K562 (cell line): ENCODE data around the gene SCYL1. TPM values are rescaled to one million over a fixed set of nuclear protein-coding genes. Genes with fewer than 3 reads are reported as not detected.

Experiments used
- BCL6 ChIP-seq: fragments of 250-450 bp; sonication (Bioruptor Pico); IDR thresholded peaks from 2 replicates; pipeline ENCODE4 v1.4.0; 2020
- CXXC5 ChIP-seq: fragments of 250-450 bp; sonication (Bioruptor Pico); IDR thresholded peaks from 2 replicates; pipeline ENCODE4 v1.8.0; 2022; ENCODE audit warnings: inconsistent platforms, mild to moderate bottlenecking, moderate library complexity
- HOMEZ ChIP-seq: fragments of 250-450 bp; sonication (Bioruptor Pico); IDR thresholded peaks from 2 replicates; pipeline ENCODE4 v1.4.0; 2020; ENCODE audit warnings: mild to moderate bottlenecking, moderate library complexity
- NR3C1 ChIP-seq: sonication (generic); formaldehyde crosslinking; IDR thresholded peaks from 2 replicates; pipeline ENCODE4 v1.8.1; 2022; ENCODE audit warnings: missing genetic modification reagents
- RB1 ChIP-seq: fragments of 450-650 bp; IDR thresholded peaks from 2 replicates; pipeline ENCODE4 v1.6.1; 2017; ENCODE audit warnings: low read depth, mild to moderate bottlenecking
- RBM17 ChIP-seq: fragments of 200-400 bp; formaldehyde crosslinking; IDR thresholded peaks from 2 replicates; pipeline ENCODE4 v1.6.1; 2017; ENCODE audit warnings: low read depth, mild to moderate bottlenecking, low read length, borderline replicate concordance
- YBX1 ChIP-seq: fragments of 450-650 bp; IDR thresholded peaks from 2 replicates; pipeline ENCODE4 v1.7.1; 2016; ENCODE audit warnings: mild to moderate bottlenecking
- ZBTB33 ChIP-seq: sonication (generic); formaldehyde crosslinking; IDR thresholded peaks from 2 replicates; pipeline ENCODE4 v1.8.1; 2023; ENCODE audit warnings: mild to moderate bottlenecking, missing genetic modification reagents
- ZFP36 ChIP-seq: fragments of 150-350 bp; IDR thresholded peaks from 2 replicates; pipeline ENCODE4 v1.6.1; 2018; ENCODE audit warnings: low read length, low read depth; ENCODE audit not compliant: partially characterized antibody
- ZKSCAN1 ChIP-seq: fragments of 150-350 bp; IDR thresholded peaks from 2 replicates; pipeline ENCODE4 v1.6.1; 2016; ENCODE audit warnings: low read depth, low read length
- ZNF184 ChIP-seq: sonication (generic); formaldehyde crosslinking; IDR thresholded peaks from 2 replicates; pipeline ENCODE4 v1.5.0; 2020; ENCODE audit warnings: missing genetic modification reagents
- ZNF224 ChIP-seq: sonication (generic); formaldehyde crosslinking; IDR thresholded peaks from 2 replicates; pipeline ENCODE4 v1.8.0; 2022; ENCODE audit warnings: mild to moderate bottlenecking, missing genetic modification reagents
- ZNF232 ChIP-seq: sonication (generic); formaldehyde crosslinking; IDR thresholded peaks from 2 replicates; pipeline ENCODE4 v1.8.0; 2022; ENCODE audit warnings: mild to moderate bottlenecking, missing genetic modification reagents
- ZNF766 ChIP-seq: fragments of 200-800 bp; sonication (Bioruptor generic); conservative IDR thresholded peaks from 2 replicates; pipeline ENCODE4 v1.6.1; 2016; ENCODE audit warnings: missing genetic modification characterization, missing compliant biosample characterization
- polyA plus RNA-seq, 8 experiments: library from polyadenylated mRNA; depleted of rRNA in 4 of 8; stranded (reverse) in 5 of 8; unstranded in 3 of 8; fragments of >200 nt; fragmentation: Nextera tagmentation in 2 of 8; fragmentation: Illumina TruSeq in 1 of 8; extraction: Ambion mirVana in 2 of 8; extraction: Trizol in 1 of 8; gene quantifications; 2 replicates each; pipeline versions ENCODE4 v1.2.1 to v1.2.3, GENCODE V29; 2011 to 2014; ENCODE audit warnings: inconsistent platforms in 1 of 8, missing spikeins in 1 of 8
- total RNA-seq, 7 experiments: library from RNA; depleted of rRNA in 6 of 7; stranded (reverse); fragments of >200 nt in 6 of 7; fragmentation: Illumina TruSeq in 2 of 7; extraction: Trizol in 2 of 7; gene quantifications; 2 replicates each; pipeline versions ENCODE4 v1.2.1 to v1.2.3, GENCODE V29; 2011 to 2021; ENCODE audit warnings: low replicate concordance in 1 of 7
- TF ChIP-seq, protein P1 (sequence below): fragments of 450-650 bp; IDR thresholded peaks from 2 replicates; pipeline ENCODE4 v1.6.1; 2016; ENCODE audit warnings: mild to moderate bottlenecking, moderate library complexity

The SCYL1 gene
- total and polyA plus RNA-seq, 9 of the 15 experiments (the other 6 are each of a cell fraction or from before 2014, with no cell fraction given), result 1.9 to 145 (median 57.6) TPM

DNA sequence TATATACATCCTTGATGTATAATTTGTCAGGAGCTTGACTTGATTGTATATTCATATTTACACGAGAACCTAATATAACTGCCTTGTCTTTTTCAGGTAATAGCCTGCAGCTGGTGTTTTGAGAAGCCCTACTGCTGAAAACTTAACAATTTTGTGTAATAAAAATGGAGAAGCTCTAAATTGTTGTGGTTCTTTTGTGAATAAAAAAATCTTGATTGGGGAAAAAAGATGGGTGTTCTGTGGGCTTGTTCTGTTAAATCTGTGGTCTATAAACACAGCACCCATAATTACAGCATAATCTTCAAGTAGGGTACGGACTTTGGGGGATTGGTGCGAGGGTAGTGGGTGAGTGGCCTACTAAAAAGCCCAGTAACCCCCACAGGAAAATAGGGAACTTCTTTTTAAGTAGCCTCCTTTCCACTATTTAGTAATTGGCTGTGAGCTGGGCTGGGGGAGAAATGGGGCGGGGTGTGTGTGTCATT lies 18.6 kb upstream of the SCYL1 start (continued):
- TF ChIP-seq, protein P1, sequence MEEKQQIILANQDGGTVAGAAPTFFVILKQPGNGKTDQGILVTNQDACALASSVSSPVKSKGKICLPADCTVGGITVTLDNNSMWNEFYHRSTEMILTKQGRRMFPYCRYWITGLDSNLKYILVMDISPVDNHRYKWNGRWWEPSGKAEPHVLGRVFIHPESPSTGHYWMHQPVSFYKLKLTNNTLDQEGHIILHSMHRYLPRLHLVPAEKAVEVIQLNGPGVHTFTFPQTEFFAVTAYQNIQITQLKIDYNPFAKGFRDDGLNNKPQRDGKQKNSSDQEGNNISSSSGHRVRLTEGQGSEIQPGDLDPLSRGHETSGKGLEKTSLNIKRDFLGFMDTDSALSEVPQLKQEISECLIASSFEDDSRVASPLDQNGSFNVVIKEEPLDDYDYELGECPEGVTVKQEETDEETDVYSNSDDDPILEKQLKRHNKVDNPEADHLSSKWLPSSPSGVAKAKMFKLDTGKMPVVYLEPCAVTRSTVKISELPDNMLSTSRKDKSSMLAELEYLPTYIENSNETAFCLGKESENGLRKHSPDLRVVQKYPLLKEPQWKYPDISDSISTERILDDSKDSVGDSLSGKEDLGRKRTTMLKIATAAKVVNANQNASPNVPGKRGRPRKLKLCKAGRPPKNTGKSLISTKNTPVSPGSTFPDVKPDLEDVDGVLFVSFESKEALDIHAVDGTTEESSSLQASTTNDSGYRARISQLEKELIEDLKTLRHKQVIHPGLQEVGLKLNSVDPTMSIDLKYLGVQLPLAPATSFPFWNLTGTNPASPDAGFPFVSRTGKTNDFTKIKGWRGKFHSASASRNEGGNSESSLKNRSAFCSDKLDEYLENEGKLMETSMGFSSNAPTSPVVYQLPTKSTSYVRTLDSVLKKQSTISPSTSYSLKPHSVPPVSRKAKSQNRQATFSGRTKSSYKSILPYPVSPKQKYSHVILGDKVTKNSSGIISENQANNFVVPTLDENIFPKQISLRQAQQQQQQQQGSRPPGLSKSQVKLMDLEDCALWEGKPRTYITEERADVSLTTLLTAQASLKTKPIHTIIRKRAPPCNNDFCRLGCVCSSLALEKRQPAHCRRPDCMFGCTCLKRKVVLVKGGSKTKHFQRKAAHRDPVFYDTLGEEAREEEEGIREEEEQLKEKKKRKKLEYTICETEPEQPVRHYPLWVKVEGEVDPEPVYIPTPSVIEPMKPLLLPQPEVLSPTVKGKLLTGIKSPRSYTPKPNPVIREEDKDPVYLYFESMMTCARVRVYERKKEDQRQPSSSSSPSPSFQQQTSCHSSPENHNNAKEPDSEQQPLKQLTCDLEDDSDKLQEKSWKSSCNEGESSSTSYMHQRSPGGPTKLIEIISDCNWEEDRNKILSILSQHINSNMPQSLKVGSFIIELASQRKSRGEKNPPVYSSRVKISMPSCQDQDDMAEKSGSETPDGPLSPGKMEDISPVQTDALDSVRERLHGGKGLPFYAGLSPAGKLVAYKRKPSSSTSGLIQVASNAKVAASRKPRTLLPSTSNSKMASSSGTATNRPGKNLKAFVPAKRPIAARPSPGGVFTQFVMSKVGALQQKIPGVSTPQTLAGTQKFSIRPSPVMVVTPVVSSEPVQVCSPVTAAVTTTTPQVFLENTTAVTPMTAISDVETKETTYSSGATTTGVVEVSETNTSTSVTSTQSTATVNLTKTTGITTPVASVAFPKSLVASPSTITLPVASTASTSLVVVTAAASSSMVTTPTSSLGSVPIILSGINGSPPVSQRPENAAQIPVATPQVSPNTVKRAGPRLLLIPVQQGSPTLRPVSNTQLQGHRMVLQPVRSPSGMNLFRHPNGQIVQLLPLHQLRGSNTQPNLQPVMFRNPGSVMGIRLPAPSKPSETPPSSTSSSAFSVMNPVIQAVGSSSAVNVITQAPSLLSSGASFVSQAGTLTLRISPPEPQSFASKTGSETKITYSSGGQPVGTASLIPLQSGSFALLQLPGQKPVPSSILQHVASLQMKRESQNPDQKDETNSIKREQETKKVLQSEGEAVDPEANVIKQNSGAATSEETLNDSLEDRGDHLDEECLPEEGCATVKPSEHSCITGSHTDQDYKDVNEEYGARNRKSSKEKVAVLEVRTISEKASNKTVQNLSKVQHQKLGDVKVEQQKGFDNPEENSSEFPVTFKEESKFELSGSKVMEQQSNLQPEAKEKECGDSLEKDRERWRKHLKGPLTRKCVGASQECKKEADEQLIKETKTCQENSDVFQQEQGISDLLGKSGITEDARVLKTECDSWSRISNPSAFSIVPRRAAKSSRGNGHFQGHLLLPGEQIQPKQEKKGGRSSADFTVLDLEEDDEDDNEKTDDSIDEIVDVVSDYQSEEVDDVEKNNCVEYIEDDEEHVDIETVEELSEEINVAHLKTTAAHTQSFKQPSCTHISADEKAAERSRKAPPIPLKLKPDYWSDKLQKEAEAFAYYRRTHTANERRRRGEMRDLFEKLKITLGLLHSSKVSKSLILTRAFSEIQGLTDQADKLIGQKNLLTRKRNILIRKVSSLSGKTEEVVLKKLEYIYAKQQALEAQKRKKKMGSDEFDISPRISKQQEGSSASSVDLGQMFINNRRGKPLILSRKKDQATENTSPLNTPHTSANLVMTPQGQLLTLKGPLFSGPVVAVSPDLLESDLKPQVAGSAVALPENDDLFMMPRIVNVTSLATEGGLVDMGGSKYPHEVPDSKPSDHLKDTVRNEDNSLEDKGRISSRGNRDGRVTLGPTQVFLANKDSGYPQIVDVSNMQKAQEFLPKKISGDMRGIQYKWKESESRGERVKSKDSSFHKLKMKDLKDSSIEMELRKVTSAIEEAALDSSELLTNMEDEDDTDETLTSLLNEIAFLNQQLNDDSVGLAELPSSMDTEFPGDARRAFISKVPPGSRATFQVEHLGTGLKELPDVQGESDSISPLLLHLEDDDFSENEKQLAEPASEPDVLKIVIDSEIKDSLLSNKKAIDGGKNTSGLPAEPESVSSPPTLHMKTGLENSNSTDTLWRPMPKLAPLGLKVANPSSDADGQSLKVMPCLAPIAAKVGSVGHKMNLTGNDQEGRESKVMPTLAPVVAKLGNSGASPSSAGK, result no peak
- no peak for TF ChIP-seq ZNF184 (CRISPR knock-in tag)
- no peak for TF ChIP-seq ZNF766
- no peak for TF ChIP-seq YBX1
- no peak for TF ChIP-seq CXXC5
- TF ChIP-seq ZKSCAN1, result no peak
- no peak for TF ChIP-seq RB1
- no peak for TF ChIP-seq BCL6 (CRISPR knock-in tag)
- TF ChIP-seq RBM17, result peak; percentile 10; the same call in 1 of the 2 replicates
- TF ChIP-seq ZBTB33, result no peak
- TF ChIP-seq HOMEZ (CRISPR knock-in tag), result no peak
- TF ChIP-seq ZFP36, result no peak
- TF ChIP-seq NR3C1, result no peak
- no peak for TF ChIP-seq ZNF232 (CRISPR knock-in tag)
- TF ChIP-seq ZNF224 (CRISPR knock-in tag), result no peak
